Immature natural killer cell (primary cell): Measurements from ENCODE around the gene GCSAM. TPM values are rescaled to one million over a fixed set of nuclear protein-coding genes. Genes with fewer than 3 reads are reported as not detected.

Source experiments
- DNase-seq, 3 donors: peaks; one replicate each; pipeline ENCODE4 v3.0.0; 2022; ENCODE audit warnings: mixed read lengths in 1 of 3
- H3K27ac Mint-ChIP-seq, 6 donors: one replicate each; pipeline ENCODE4 v1.8.0; 2020; ENCODE audit warnings: mixed read lengths in 6 of 6, mild to moderate bottlenecking in 5 of 6, inconsistent platforms in 4 of 6, moderate library complexity in 3 of 6
- H3K27me3 Mint-ChIP-seq, 3 donors: one replicate each; pipeline ENCODE4 v1.8.0; 2020 to 2021; ENCODE audit warnings: low read depth in 3 of 3, mild to moderate bottlenecking in 3 of 3, mixed read lengths in 3 of 3, moderate library complexity in 3 of 3, inconsistent platforms in 1 of 3
- H3K36me3 Mint-ChIP-seq, 3 donors: one replicate each; pipeline ENCODE4 v1.8.0; 2020; ENCODE audit warnings: mixed read lengths in 3 of 3, inconsistent platforms in 2 of 3, mild to moderate bottlenecking in 2 of 3
- H3K4me1 Mint-ChIP-seq, 2 donors: one replicate each; pipeline ENCODE4 v1.8.0; 2020; ENCODE audit warnings: inconsistent platforms in 2 of 2, mild to moderate bottlenecking in 2 of 2, mixed read lengths in 2 of 2, moderate library complexity in 1 of 2
- H3K4me3 Mint-ChIP-seq, 5 donors: one replicate each; pipeline ENCODE4 v1.8.0; 2020; ENCODE audit warnings: mild to moderate bottlenecking in 5 of 5, mixed read lengths in 5 of 5, inconsistent platforms in 3 of 5, moderate library complexity in 3 of 5
- H3K9me3 Mint-ChIP-seq, 6 donors: one replicate each; pipeline ENCODE4 v1.8.0; 2020; ENCODE audit warnings: mild to moderate bottlenecking in 6 of 6, mixed read lengths in 6 of 6, inconsistent platforms in 4 of 6, moderate library complexity in 3 of 6
- polyA plus RNA-seq, 3 donors: library from polyadenylated mRNA; unstranded; fragments of 300-500 nt; fragmentation: Illumina TruSeq; gene quantifications; one replicate each; pipeline ENCODE4 v1.2.3, GENCODE V29; 2021

The GCSAM gene, protein sequence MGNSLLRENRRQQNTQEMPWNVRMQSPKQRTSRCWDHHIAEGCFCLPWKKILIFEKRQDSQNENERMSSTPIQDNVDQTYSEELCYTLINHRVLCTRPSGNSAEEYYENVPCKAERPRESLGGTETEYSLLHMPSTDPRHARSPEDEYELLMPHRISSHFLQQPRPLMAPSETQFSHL
- 1 to 10 TPM in 2 of 3 donors, under 1 TPM in 1; 0.64 to 3.6 (median 1.5) TPM for polyA plus RNA-seq

DNA sequence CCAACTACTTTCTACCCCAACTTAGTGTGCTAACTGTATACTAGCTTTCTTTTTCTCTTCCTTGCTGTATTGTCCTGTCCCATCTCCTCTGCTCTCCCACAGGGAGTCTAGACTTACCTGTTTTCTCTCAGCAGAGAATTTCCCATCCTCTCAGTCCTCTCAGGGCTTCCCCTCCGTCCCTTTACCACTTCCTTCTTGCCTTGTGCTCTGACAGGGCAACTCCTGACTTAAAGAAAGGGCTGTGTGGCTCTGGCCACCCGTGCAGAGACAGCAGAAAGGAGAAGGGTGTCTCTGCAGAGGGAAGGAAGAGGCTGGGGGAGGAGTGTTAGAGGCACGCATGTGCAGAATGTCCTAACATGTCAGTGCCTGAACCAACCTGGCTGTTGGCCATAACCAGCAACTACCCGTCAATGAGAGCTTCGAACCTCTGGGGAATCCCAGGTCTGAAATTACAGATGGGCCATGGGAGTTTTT is at the start of gene GCSAM:
GCSAM (minus strand) TSS at position 274 of the 474 bp plus-strand sequence; CDS start at position 146, 128 bp downstream.
- peak within 1 kb of the TSS; percentile 22 to 80 (median 41) for H3K27ac Mint-ChIP-seq

DNA sequence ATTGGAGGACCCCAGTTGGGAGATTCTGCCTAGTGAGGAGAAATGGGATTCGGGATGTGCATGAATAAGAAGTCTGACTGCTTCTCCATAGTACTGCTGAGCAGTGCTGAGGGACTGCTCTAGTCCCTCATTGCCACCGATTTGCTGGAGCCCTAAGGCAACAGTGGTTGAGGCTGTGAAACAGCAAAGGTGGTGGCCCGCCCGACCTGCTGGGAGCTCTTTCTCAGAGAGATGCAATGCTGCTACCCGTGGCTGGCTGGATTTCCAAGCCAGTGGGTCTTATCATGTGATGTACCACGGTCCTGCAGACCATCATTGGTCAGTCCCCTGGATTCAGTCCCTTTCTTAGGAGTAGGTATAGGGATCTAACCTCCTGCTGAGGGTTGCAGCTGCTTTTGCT is 42.6 kb upstream of the GCSAM start:
- Mint-ChIP-seq H3K27me3 (peaks cover 0 to 6% (median 2%) of the 10 kb centered on the region in 3 donors), H3K4me3 (no peak overlapping the region), H3K4me1 (no peaks in the 10 kb centered on the region), H3K27ac (no peak overlapping the region), H3K9me3 (peaks cover 0 to 2% (median 0%) of the 10 kb centered on the region in 6 donors), H3K36me3 (no peaks in the 10 kb centered on the region)
- DNase-seq, result no peak

More for the DNA sequence above, at the start of gene GCSAM:
- peaks cover 0 to 2% (median 1%) of the 10 kb centered on the region in 3 donors for H3K27me3 Mint-ChIP-seq
- DNase-seq, result peak in 2 of 3 donors; percentile 12 to 17
- peak within 1 kb of the TSS; percentile 43 to 80 (median 64) for H3K4me3 Mint-ChIP-seq
- H3K4me1 Mint-ChIP-seq, result peaks cover 15% of the 10 kb centered on the region in 2 donors
- no peaks in the 10 kb centered on the region for H3K9me3 Mint-ChIP-seq
- H3K36me3 Mint-ChIP-seq, result no peaks in the 10 kb centered on the region

DNA sequence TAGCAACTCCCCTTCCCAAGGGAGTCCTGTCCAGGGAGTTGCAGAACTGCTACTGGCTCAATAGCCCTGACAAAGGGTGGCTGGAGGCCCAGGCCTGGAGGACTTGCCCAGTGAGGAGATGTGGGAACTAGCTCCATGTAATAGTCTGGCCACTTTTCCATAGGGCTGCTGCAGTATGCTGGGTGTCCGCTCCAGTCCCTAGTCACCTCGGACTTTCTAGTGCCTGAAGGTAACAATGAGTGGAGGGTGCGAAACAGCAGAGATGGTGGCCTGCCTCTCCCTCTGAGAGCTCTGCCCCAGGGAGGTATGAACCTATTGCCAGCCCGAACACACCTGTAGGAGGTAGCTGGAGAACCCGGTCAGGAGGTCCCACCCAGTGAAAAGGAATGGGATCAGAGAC is 42.0 kb upstream of the GCSAM start:
- no peak for DNase-seq
- Mint-ChIP-seq H3K4me3 (no peak overlapping the region), H3K27ac (no peak overlapping the region), H3K27me3 (peaks cover 0 to 6% (median 2%) of the 10 kb centered on the region in 3 donors), H3K9me3 (peaks cover 0 to 2% (median 0%) of the 10 kb centered on the region in 6 donors), H3K36me3 (no peaks in the 10 kb centered on the region), H3K4me1 (no peaks in the 10 kb centered on the region)

DNA sequence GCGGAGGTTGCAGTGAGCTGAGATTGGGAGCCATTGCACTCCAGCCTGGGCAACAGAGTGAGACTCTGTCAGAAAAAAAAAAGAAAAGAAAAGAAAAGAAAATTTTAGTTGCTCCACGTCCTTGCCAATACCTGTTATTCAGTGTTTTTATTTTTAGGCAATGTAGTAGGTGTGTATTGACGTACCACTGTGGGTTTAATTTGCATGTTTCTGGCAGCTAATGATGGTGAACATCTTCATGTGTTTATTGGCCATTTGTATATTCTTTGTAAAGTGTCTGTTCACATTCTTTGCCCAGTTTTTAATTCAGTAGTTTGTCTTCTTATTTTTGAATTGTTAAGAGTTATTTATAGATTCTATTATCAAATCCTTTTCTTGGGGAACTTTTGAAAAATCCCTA is 38.1 kb upstream of the GCSAM start:
- Mint-ChIP-seq H3K27ac (no peak overlapping the region), H3K27me3 (peaks cover 0 to 5% (median 3%) of the 10 kb centered on the region in 3 donors), H3K4me3 (no peak overlapping the region), H3K36me3 (no peaks in the 10 kb centered on the region), H3K4me1 (no peaks in the 10 kb centered on the region), H3K9me3 (peaks cover 0 to 2% (median 1%) of the 10 kb centered on the region in 6 donors)
- no peak for DNase-seq

DNA sequence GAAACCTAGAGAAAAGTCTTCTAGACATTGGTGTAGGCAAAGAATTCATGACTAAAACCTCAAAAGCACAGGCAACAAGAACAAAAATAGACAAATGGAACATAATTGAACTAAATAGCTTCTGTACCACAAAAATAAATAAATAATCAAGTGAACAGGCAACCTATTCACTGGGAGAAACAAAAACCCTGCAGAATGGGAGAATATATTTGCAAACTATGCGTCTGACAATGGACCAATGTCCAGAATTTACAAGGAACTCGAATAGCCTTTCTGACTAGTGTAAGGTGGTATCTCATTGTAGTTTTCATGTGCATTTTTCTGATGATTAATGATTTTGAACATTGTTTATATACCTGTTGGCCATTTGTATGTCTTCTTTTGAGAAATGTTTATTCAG is 37.0 kb upstream of the GCSAM start:
- no peak for DNase-seq
- peaks cover 0 to 5% (median 1%) of the 10 kb centered on the region in 6 donors for H3K9me3 Mint-ChIP-seq
- H3K4me1 Mint-ChIP-seq, result no peaks in the 10 kb centered on the region
- H3K36me3 Mint-ChIP-seq, result peaks cover 0 to under 1% (median 0%) of the 10 kb centered on the region in 3 donors
- H3K27ac Mint-ChIP-seq, result no peak overlapping the region
- no peak overlapping the region for H3K4me3 Mint-ChIP-seq
- H3K27me3 Mint-ChIP-seq, result peaks cover 0 to 7% (median 3%) of the 10 kb centered on the region in 3 donors

DNA sequence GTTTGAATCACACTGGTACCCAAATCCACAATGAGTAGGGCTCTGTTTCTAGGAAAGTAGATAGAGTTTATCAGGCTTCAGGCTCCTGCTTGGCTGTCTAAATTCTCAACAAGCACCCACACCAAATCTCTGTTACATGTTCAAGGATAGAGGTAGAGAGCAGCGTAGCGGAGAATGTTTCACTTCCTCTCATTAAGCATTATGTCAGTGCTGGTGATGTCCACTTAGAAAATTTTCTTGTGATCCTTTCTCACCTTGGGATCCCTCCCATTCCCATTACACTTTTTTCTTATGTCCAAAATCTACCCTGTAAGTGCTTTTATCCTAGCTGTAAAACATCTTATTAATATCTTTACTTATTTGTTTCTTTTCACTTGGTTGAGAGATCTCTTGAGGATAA is 34.7 kb upstream of the GCSAM start:
- Mint-ChIP-seq H3K4me1 (no peaks in the 10 kb centered on the region), H3K27me3 (peaks cover 0 to 5% (median 5%) of the 10 kb centered on the region in 3 donors), H3K36me3 (peaks cover 0 to 7% (median 0%) of the 10 kb centered on the region in 3 donors), H3K4me3 (no peak overlapping the region), H3K9me3 (peaks cover 0 to 5% (median 1%) of the 10 kb centered on the region in 6 donors), H3K27ac (no peak overlapping the region)
- no peak for DNase-seq

DNA sequence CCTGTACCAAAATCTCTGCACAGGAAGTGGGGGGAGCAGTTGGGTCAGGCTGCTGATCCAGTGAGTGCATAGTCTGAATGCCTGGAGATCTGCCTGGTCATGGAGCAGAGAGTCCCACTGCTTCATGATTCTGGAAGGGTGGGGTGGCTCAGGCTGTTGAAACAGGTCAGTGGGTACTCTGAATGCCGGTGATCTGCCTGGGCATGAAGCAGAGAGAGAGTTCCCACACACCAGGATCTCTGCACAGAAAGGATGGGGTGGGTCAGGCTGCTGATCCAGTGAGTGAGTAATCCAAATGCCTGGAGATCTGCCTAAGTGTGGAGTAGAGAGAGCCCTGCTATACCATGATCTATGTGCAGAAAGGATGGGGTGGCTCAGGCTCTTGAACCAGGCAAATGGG is 16.1 kb upstream of the GCSAM start:
- peaks cover 5 to 40% (median 14%) of the 10 kb centered on the region in 6 donors for H3K9me3 Mint-ChIP-seq
- peaks cover 0 to 7% (median 5%) of the 10 kb centered on the region in 3 donors for H3K27me3 Mint-ChIP-seq
- H3K4me3 Mint-ChIP-seq, result no peak overlapping the region
- no peaks in the 10 kb centered on the region for H3K4me1 Mint-ChIP-seq
- DNase-seq, result no peak
- H3K36me3 Mint-ChIP-seq, result peaks cover 0 to 13% (median 13%) of the 10 kb centered on the region in 3 donors
- no peak overlapping the region for H3K27ac Mint-ChIP-seq

DNA sequence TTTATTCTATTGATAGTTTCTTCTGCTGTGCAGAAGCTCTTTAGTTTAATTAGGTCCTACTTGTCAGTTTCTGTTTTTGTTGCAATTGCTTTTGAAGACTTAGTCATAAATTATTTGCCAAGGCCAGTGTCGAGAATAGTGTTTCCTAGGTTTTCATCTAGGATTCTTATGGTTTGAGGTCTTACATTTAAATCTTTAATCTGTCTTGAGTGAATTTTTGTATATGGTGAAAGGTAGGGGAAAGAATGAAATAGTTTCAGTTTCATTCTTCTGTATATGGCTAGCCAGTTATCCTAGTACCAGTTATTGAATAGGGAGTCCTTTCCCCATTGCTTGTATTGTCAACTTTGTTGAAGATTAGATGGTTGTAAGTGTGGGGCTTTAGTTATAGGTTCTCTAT is 10.6 kb upstream of the GCSAM start:
- peaks cover 5 to 31% (median 14%) of the 10 kb centered on the region in 6 donors for H3K9me3 Mint-ChIP-seq
- H3K4me1 Mint-ChIP-seq, result no peaks in the 10 kb centered on the region
- peaks cover 5 to 13% (median 13%) of the 10 kb centered on the region in 3 donors for H3K36me3 Mint-ChIP-seq
- H3K27me3 Mint-ChIP-seq, result peaks cover 0 to 5% (median 4%) of the 10 kb centered on the region in 3 donors
- peak overlapping the region in 1 of 5 donors; percentile 22 for H3K4me3 Mint-ChIP-seq
- H3K27ac Mint-ChIP-seq, result no peak overlapping the region
- DNase-seq, result no peak

DNA sequence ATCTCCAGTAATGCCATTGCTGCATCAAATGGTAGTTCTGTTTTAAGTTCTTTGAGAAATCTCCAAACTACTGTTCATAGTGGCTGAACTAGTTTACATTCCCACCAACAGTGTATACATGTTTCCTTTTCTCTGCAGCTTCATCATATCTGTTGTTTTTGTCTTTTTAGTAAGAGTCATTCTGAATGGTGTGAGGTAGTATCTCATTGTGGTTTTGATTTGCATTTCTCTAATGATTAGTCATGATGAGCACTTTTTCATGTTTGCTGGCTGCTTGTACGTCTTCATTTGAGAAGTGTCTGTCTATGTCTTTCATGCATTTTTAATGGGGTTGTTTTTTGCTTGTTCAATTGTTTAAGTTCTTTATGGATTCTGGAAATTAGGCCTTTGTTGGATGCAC is 10.2 kb upstream of the GCSAM start:
- DNase-seq, result no peak
- peaks cover 0 to 5% (median 4%) of the 10 kb centered on the region in 3 donors for H3K27me3 Mint-ChIP-seq
- H3K9me3 Mint-ChIP-seq, result peaks cover 5 to 30% (median 14%) of the 10 kb centered on the region in 6 donors
- H3K4me3 Mint-ChIP-seq, result peak overlapping the region in 1 of 5 donors; percentile 11
- peaks cover 5 to 13% (median 13%) of the 10 kb centered on the region in 3 donors for H3K36me3 Mint-ChIP-seq
- no peaks in the 10 kb centered on the region for H3K4me1 Mint-ChIP-seq
- no peak overlapping the region for H3K27ac Mint-ChIP-seq

DNA sequence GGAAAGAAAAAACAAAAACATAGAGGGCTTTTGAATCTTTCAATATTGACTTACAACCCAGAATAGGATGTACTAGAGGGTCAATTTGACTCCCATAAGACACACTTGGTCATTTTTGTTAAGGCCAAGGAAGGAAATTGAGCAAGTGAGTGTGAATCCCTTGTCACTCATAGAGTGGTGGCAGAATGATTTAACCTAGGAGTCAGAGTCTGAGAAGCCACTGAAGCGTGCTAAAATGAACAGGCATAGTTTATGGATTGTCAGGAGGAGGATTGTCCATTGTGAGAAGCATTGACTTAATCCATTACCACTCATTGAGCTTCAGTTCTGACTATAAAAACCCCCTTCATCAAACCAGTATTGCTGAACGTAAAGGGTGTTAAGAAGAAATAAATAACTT is 8.2 kb upstream of the GCSAM start:
- H3K4me1 Mint-ChIP-seq, result no peaks in the 10 kb centered on the region
- no peak overlapping the region for H3K27ac Mint-ChIP-seq
- DNase-seq, result no peak
- H3K27me3 Mint-ChIP-seq, result peaks cover 0 to 4% (median 3%) of the 10 kb centered on the region in 3 donors
- peaks cover 0 to 16% (median 4%) of the 10 kb centered on the region in 6 donors for H3K9me3 Mint-ChIP-seq
- no peak overlapping the region for H3K4me3 Mint-ChIP-seq
- H3K36me3 Mint-ChIP-seq, result peaks cover 0 to 5% (median 5%) of the 10 kb centered on the region in 3 donors

DNA sequence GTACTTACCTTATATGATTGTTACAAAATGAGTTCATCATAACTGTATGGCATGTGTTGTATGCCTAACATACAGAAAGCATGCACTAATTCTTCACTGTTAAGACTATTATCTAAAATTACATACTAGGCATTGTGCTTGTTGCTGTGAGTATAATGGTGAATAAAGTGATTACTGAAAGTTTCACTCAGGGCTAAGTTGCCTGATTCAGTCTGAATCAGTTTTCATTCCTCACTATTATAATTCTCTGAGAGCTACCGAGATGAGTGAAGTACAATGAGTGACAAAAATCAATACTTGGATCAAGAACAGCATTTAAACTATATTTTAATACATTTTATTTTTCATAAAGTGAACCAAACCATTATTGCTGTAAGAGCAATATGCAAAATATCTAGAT is 7.5 kb upstream of the GCSAM start:
- DNase-seq, result no peak
- Mint-ChIP-seq H3K4me1 (no peaks in the 10 kb centered on the region), H3K27ac (no peak overlapping the region), H3K27me3 (peaks cover 0 to 4% (median under 1%) of the 10 kb centered on the region in 3 donors), H3K36me3 (peaks cover 0 to 5% (median under 1%) of the 10 kb centered on the region in 3 donors), H3K9me3 (peaks cover 0 to 12% (median 2%) of the 10 kb centered on the region in 6 donors), H3K4me3 (no peak overlapping the region)

DNA sequence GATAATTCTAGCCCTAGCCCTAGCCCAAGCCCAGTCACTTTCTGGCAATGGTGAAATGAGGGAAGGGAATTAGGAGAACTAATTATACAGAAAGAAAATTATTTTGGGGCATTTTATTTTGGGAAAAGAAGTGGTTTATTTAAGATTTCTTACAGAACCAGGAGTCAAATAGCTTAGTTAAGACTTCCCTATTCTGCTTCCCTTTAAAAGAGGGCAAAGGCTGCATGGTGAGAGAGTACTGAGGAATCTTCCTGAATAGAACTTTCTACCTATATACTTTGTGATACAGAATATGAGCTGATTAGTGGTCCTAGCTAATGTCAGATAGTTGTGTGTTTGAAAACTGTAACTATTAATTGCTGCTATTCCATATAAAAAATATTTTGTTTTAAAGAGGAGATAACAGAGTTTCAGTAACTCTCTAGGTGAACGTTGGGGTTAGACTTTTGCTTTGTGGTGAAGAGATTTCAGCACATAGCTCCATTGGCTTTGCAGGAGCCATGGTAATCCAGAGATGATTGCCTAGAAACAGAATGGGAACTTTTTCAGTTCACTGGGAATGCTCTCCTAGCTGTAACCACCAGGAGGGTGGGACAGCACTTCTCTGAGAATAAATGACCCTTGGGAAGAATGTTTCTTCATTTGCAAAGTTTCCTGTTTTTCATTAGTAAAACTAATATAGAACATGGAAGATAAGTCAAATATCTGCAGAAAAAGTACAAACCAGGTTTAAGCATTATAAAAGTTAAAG is 5.3 kb upstream of the GCSAM start:
- H3K4me3 Mint-ChIP-seq, result no peak overlapping the region
- H3K27ac Mint-ChIP-seq, result no peak overlapping the region
- H3K27me3 Mint-ChIP-seq, result peaks cover 0 to 1% (median 0%) of the 10 kb centered on the region in 3 donors
- DNase-seq, result no peak
- H3K4me1 Mint-ChIP-seq, result peaks cover 4 to 8% of the 10 kb centered on the region in 2 donors
- no peaks in the 10 kb centered on the region for H3K9me3 Mint-ChIP-seq
- H3K36me3 Mint-ChIP-seq, result peaks cover 0 to 3% (median 0%) of the 10 kb centered on the region in 3 donors

DNA sequence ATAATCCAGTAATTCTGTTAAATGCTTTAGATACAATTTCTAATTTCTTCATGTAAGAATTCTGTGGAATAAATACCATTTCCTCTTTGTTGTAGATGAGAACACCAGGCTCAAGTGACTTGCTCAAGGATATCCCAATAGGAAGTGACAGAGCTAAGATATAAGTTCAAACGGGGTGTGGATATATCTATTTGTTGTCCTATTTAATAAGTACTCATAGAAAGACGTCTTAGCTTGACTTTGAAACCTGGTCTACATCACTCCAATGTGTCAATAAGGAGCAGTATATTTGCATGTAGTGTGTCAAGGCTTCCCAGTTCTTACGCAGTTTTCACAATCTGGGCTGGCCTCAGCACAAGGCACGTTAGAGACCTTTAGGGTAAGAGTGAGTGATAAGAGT is 4.7 kb upstream of the GCSAM start:
- Mint-ChIP-seq H3K4me3 (no peak overlapping the region), H3K27ac (no peak overlapping the region), H3K9me3 (no peaks in the 10 kb centered on the region), H3K36me3 (no peaks in the 10 kb centered on the region), H3K27me3 (peaks cover 0 to 1% (median 0%) of the 10 kb centered on the region in 3 donors), H3K4me1 (peaks cover 10 to 14% of the 10 kb centered on the region in 2 donors)
- DNase-seq, result no peak
